Stimulated activated CD8-positive, alpha-beta memory T cell treated with anti-CD3 and anti-CD28 coated beads, Interleukin-12 subunit alpha, Interleukin-12 subunit beta, amount 100 ng/mL, for 4 hours (primary cell): ENCODE results near the gene SCN9A.

Experiments used
- DNase-seq: peaks from one replicate; pipeline ENCODE4 v3.0.0-alpha.2; 2020; ENCODE audit warnings: low read depth

Gene SCN9A

GRCh38 chr2:166179201-166179600 lies 196.5 kb downstream of the SCN9A start:
- DNase-seq: no peak

- no peak for DNase-seq
These were observed 202.5 kb downstream of the SCN9A start for GRCh38 chr2:166173263-166173662.

- DNase-seq: no peak
These were observed 204.5 kb downstream of the SCN9A start for GRCh38 chr2:166171216-166171615.

GRCh38 chr2:166170356-166170755 lies 205.4 kb downstream of the SCN9A start:
- no peak for DNase-seq

- no peak for DNase-seq
These were observed 208.3 kb downstream of the SCN9A start for GRCh38 chr2:166167449-166167848.

GRCh38 chr2:166163775-166164174 lies 212.0 kb downstream of the SCN9A start:
- no peak for DNase-seq

- no peak for DNase-seq
These were observed 217.2 kb downstream of the SCN9A start for GRCh38 chr2:166158546-166158945.

- no peak for DNase-seq
These were observed 218.2 kb downstream of the SCN9A start for GRCh38 chr2:166157578-166157977.

- DNase-seq: no peak
These were observed 218.7 kb downstream of the SCN9A start for GRCh38 chr2:166156985-166157490.

GRCh38 chr2:166155589-166155988 lies 220.2 kb downstream of the SCN9A start:
- no peak for DNase-seq

- DNase-seq: no peak
These were observed 220.9 kb downstream of the SCN9A start for GRCh38 chr2:166154685-166155338.

GRCh38 chr2:166152064-166152463 lies 223.7 kb downstream of the SCN9A start:
- DNase-seq: no peak

- no peak for DNase-seq
These were observed 227.0 kb downstream of the SCN9A start for GRCh38 chr2:166148500-166149400.

- no peak for DNase-seq
These were observed 227.9 kb downstream of the SCN9A start for GRCh38 chr2:166147883-166148282.
